GM12878 (cell line): ENCODE measurements around the gene ADCY2. TPM values are rescaled to one million over a fixed set of nuclear protein-coding genes. Genes with fewer than 3 reads are reported as not detected.

Experiments used
- ATAC-seq: fragments of 200-7000 bp; cut with Tn5 transposase; 3 replicates; pipeline ENCODE4 v1.9.1; 2020; ENCODE audit warnings: mild to moderate bottlenecking, moderate library complexity
- BruUV-seq: library from RNA; stranded (reverse); fragments of 400-500 nt; replicated peaks from 2 replicates; lab custom pipeline; 2021; lab: Mats Ljungman, UMichigan
- CTCF ChIA-PET: fragments of 300-600 bp; sonication (Branson Sonifier 250); formaldehyde crosslinking; extraction: SDS; loops from one replicate; lab custom pipeline; 2021; ENCODE audit warnings: inconsistent platforms; lab: Yijun Ruan, JAX
- POLR2A ChIA-PET: fragments of 350-600 bp; formaldehyde crosslinking; extraction: SDS; loops from one replicate; lab custom pipeline; 2021; ENCODE audit warnings: inconsistent platforms; lab: Charles Lee
- RAD21 ChIA-PET: fragments of 300-600 bp; sonication (Branson Sonifier 250); formaldehyde crosslinking; loops from one replicate; lab custom pipeline; 2023; ENCODE audit warnings: antibody characterized with exemption; ENCODE audit not compliant: unreplicated experiment; lab: Charles Lee
- SMC1A ChIA-PET: fragments of 300-600 bp; sonication (Branson Sonifier 250); formaldehyde crosslinking; loops from one replicate; lab custom pipeline; 2023; ENCODE audit not compliant: unreplicated experiment, uncharacterized antibody; lab: Charles Lee
- DNase-seq: peaks from one replicate; pipeline ENCODE4 v3.0.0-alpha.2; 2011; ENCODE audit warnings: low read depth, low spot score
- FAIRE-seq: peaks from 3 replicates; lab custom pipeline; 2011; peaks lifted over from hg19 to GRCh38; lab: Jason Lieb, UNC
- H2AFZ ChIP-seq: 2 replicates; pipeline ENCODE4 v1.6.0; 2011; ENCODE audit warnings: low read depth, low read length, control low read depth; ENCODE audit not compliant: control insufficient read depth
- H3K27ac ChIP-seq: 2 replicates; pipeline ENCODE4 v1.5.1; 2011; ENCODE audit warnings: control low read depth; ENCODE audit not compliant: control insufficient read depth, insufficient read depth
- H3K27me3 ChIP-seq, 2 experiments: replicated peaks in 1 of 2; 2 replicates each; pipeline versions ENCODE4 v1.6.0 to v1.6.1; 2011; ENCODE audit warnings: low read length in 1 of 2; ENCODE audit not compliant: control insufficient read depth in 2 of 2, insufficient read depth in 2 of 2
- H3K36me3 ChIP-seq, 2 experiments: 2 replicates each; pipeline ENCODE4 v1.5.1; 2011; ENCODE audit warnings: low read length in 1 of 2; ENCODE audit not compliant: control insufficient read depth in 2 of 2, insufficient read depth in 2 of 2
- H3K4me1 ChIP-seq: 2 replicates; pipeline ENCODE4 v1.6.1; 2011; ENCODE audit warnings: mild to moderate bottlenecking, low read length, moderate library complexity, mixed read lengths; ENCODE audit not compliant: control insufficient read depth, insufficient read depth
- H3K4me2 ChIP-seq: 2 replicates; pipeline ENCODE4 v1.6.0; 2011; ENCODE audit warnings: control low read depth; ENCODE audit not compliant: control insufficient read depth, insufficient read depth
- H3K4me3 ChIP-seq: fragments of 200-600 bp; sonication (generic); 2 replicates; pipeline ENCODE4 v1.5.1; 2016
- H3K79me2 ChIP-seq: 2 replicates; pipeline ENCODE4 v1.6.0; 2011; ENCODE audit warnings: low read length; ENCODE audit not compliant: control insufficient read depth, insufficient read depth
- H3K9ac ChIP-seq: 2 replicates; pipeline ENCODE4 v1.8.0; 2011; ENCODE audit warnings: low read length, control low read depth, mixed read lengths; ENCODE audit not compliant: control insufficient read depth, insufficient read depth
- H3K9me3 ChIP-seq: replicated peaks from 3 replicates; pipeline ENCODE4 v1.5.1; 2011; ENCODE audit warnings: mild to moderate bottlenecking, low read length; ENCODE audit not compliant: control insufficient read depth, insufficient read depth
- H4K20me1 ChIP-seq: 2 replicates; pipeline ENCODE4 v1.6.0; 2011; ENCODE audit not compliant: control insufficient read depth, insufficient read depth
- BACH1 ChIP-seq: fragments of 450-650 bp; IDR thresholded peaks from 2 replicates; pipeline ENCODE4 v1.6.1; 2017; ENCODE audit warnings: mild to moderate bottlenecking, borderline replicate concordance
- CBX3 ChIP-seq: fragments of 200-600 bp; sonication (generic); IDR thresholded peaks from 2 replicates; pipeline ENCODE4 v1.6.1; 2016; ENCODE audit warnings: low read depth, borderline replicate concordance
- CHD4 ChIP-seq: fragments of 200-600 bp; sonication (generic); IDR thresholded peaks from 2 replicates; pipeline ENCODE4 v1.6.1; 2016; ENCODE audit warnings: mild to moderate bottlenecking
- E2F4 ChIP-seq: IDR thresholded peaks from 2 replicates; pipeline ENCODE4 v1.6.1; 2012; ENCODE audit warnings: low read depth, low read length, improper control_type of control experiment
- ETV6 ChIP-seq, 2 experiments: fragments of 450-650 bp in 1 of 2; IDR thresholded peaks in 1 of 2; conservative IDR thresholded peaks in 1 of 2; 2 replicates each; pipeline ENCODE4 v1.6.1; 2014; ENCODE audit warnings: antibody characterized with exemption in 1 of 2, borderline replicate concordance in 1 of 2, low read depth in 1 of 2, mild to moderate bottlenecking in 1 of 2, moderate library complexity in 1 of 2
- GABPA ChIP-seq: IDR thresholded peaks from 2 replicates; pipeline ENCODE4 v1.6.1; 2014; ENCODE audit warnings: antibody characterized with exemption, low read depth, mild to moderate bottlenecking, inconsistent platforms
- IKZF2 ChIP-seq, 2 experiments: fragments of 450-650 bp; IDR thresholded peaks; 2 replicates each; pipeline ENCODE4 v1.6.1; 2017; ENCODE audit warnings: mild to moderate bottlenecking in 2 of 2, moderate library complexity in 2 of 2
- MEF2B ChIP-seq: fragments of 450-650 bp; IDR thresholded peaks from 2 replicates; pipeline ENCODE4 v1.6.1; 2018; ENCODE audit warnings: mild to moderate bottlenecking, moderate library complexity; ENCODE audit not compliant: partially characterized antibody, poor library complexity, severe bottlenecking
- RAD21 ChIP-seq: IDR thresholded peaks from 2 replicates; pipeline ENCODE4 v1.6.1; 2011; ENCODE audit warnings: mild to moderate bottlenecking, low read depth, low read length, moderate library complexity; ENCODE audit not compliant: insufficient read depth
- RBBP5 ChIP-seq: fragments of 200-600 bp; sonication (generic); conservative IDR thresholded peaks from 2 replicates; pipeline ENCODE4 v1.6.1; 2016
- RUNX3 ChIP-seq: IDR thresholded peaks from 2 replicates; pipeline ENCODE4 v1.6.1; 2012; ENCODE audit warnings: low read length, inconsistent platforms
- SUZ12 ChIP-seq: fragments of 200-600 bp; sonication (generic); IDR thresholded peaks from one replicate; pipeline ENCODE4 v1.6.1; 2018; ENCODE audit warnings: antibody characterized with exemption, mild to moderate bottlenecking; ENCODE audit not compliant: unreplicated experiment
- TAF1 ChIP-seq: IDR thresholded peaks from 2 replicates; pipeline ENCODE4 v1.6.1; 2011; ENCODE audit warnings: mild to moderate bottlenecking, low read depth, low read length, borderline replicate concordance
- TCF12 ChIP-seq: IDR thresholded peaks from 2 replicates; pipeline ENCODE4 v1.6.1; 2011; ENCODE audit warnings: low read depth, mild to moderate bottlenecking, low read length
- WRNIP1 ChIP-seq: IDR thresholded peaks from 2 replicates; pipeline ENCODE4 v1.6.1; 2011; ENCODE audit warnings: low read depth, low read length, improper control_type of control experiment, borderline replicate concordance
- WGBS: methylation state at CpG from one replicate; pipeline ENCODE4 v1.1.6; 2016; ENCODE audit warnings: low lambda C conversion rate; ENCODE audit not compliant: insufficient replicate concordance, insufficient coverage; ENCODE audit errors: missing lambda C conversion rate; 5-methylcytosine and 5-hydroxymethylcytosine counted together
- in situ Hi-C: fragments of 300-500 bp; cut with MboI; formaldehyde crosslinking; loops from 9 replicates; pipeline ENCODE4 v1.14.3; 2018; ENCODE audit warnings: mixed read lengths
- intact Hi-C: fragments of 100-400 bp; cut with micrococcal nuclease; formaldehyde crosslinking; loops from one replicate; pipeline ENCODE4 v1.14.2; 2022; ENCODE audit not compliant: unreplicated experiment
- polyA plus RNA-seq, 11 experiments: library from polyadenylated mRNA; depleted of rRNA in 4 of 11; unstranded in 6 of 11; stranded (reverse) in 5 of 11; fragments of >200 nt; fragmentation: Nextera tagmentation in 4 of 11; fragmentation: Illumina TruSeq in 1 of 11; extraction: Ambion mirVana in 4 of 11; extraction: Trizol in 1 of 11; gene quantifications; 1 replicate in 1 of 11; 2 replicates in 10 of 11; pipeline versions ENCODE4 v1.2.1 to v1.2.3, GENCODE V29; 2011 to 2016; ENCODE audit warnings: inconsistent platforms in 2 of 11, missing spikeins in 2 of 11, low read depth in 1 of 11
- total RNA-seq, 4 experiments: library from RNA; depleted of rRNA in 3 of 4; stranded (reverse); fragments of >200 nt in 3 of 4; fragmentation: Illumina TruSeq in 1 of 4; extraction: Trizol in 1 of 4; gene quantifications; 2 replicates each; pipeline versions ENCODE4 v1.2.1 to v1.2.3, GENCODE V29; 2013 to 2021

The ADCY2 gene
- total and polyA plus RNA-seq, 10 of the 15 experiments (the other 5 are each of a cell fraction or from before 2014, with no cell fraction given): 0.07 to 0.26 TPM; not detected in 8

- CTCF ChIA-PET: no interaction called here
- no peak overlapping the region for H2AFZ ChIP-seq
These were observed 82.5 kb downstream of the ADCY2 start for GRCh38 chr5:7478459-7478858.

GRCh38 chr5:7488734-7489133, 92.8 kb downstream of the ADCY2 start:
- no peaks in the 10 kb centered on the region for H3K4me1 ChIP-seq
- no peaks in the 10 kb centered on the region for H3K36me3 ChIP-seq
- no peak for TF ChIP-seq ETV6 (conservative IDR thresholded peaks at IDR 0.05 in 1 of 2, IDR thresholded peaks at IDR 0.05 in 1 of 2; ENCODE audit: borderline replicate concordance in 1 of 2, low read depth in 1 of 2)
- TF ChIP-seq RAD21: no peak
- no peak for TF ChIP-seq CBX3
- TF ChIP-seq GABPA: no peak
- no peak for TF ChIP-seq MEF2B
- no peak for TF ChIP-seq CHD4
- TF ChIP-seq TCF12: no peak
- TF ChIP-seq WRNIP1: no peak
- SMC1A ChIA-PET: no interaction called here
- CTCF ChIA-PET: no interaction called here
- in situ Hi-C loops (no loop called here), intact Hi-C loops (no loop called here)
- POLR2A ChIA-PET: no interaction called here
- 4% methylated on average over 7 of the region's 7 CpGs for WGBS
- H3K4me3 ChIP-seq: no peak overlapping the region
- H3K9ac ChIP-seq: no peak overlapping the region
- no peak overlapping the region for H2AFZ ChIP-seq
- no TSS peak for BruUV-seq
- no peaks in the 10 kb centered on the region for H3K27me3 ChIP-seq
- H3K79me2 ChIP-seq: no peaks in the 10 kb centered on the region
- no peaks in the 10 kb centered on the region for H4K20me1 ChIP-seq
- no peak overlapping the region for H3K27ac ChIP-seq
- H3K9me3 ChIP-seq: no peaks in the 10 kb centered on the region
- FAIRE-seq (no peak), ATAC-seq (no peak), DNase-seq (no peak)
- H3K4me2 ChIP-seq: no peak overlapping the region
- RAD21 ChIA-PET: no interaction called here

More at GRCh38 chr5:7478459-7478858, 82.5 kb downstream of the ADCY2 start:
- no peak overlapping the region for H3K9ac ChIP-seq
- no peaks in the 10 kb centered on the region for H3K4me1 ChIP-seq
- H3K27ac ChIP-seq: no peak overlapping the region
- SMC1A ChIA-PET: no interaction called here
- FAIRE-seq: no peak
- in situ Hi-C loops (no loop called here), intact Hi-C loops (no loop called here)
- no peak overlapping the region for H3K4me3 ChIP-seq
- no peaks in the 10 kb centered on the region for H3K27me3 ChIP-seq
- POLR2A ChIA-PET: no interaction called here
- no peak for ATAC-seq
- H3K4me2 ChIP-seq: no peak overlapping the region
- no peak for DNase-seq
- H3K9me3 ChIP-seq: no peaks in the 10 kb centered on the region; the same call in 2 of the 3 replicates
- RAD21 ChIA-PET: no interaction called here
- no peaks in the 10 kb centered on the region for H3K79me2 ChIP-seq
- WGBS: 75% methylated on average over 1 of the region's 1 CpG
- no peak for TF ChIP-seq RAD21
- no peak for TF ChIP-seq RUNX3
- no peak for TF ChIP-seq RBBP5
- no peak for TF ChIP-seq E2F4
- TF ChIP-seq BACH1: no peak
- TF ChIP-seq TAF1: no peak
- TF ChIP-seq SUZ12: no peak
- TF ChIP-seq IKZF2 (IDR thresholded peaks at IDR 0.05): no peak
- TF ChIP-seq TCF12: no peak
- no peaks in the 10 kb centered on the region for H3K36me3 ChIP-seq
- no TSS peak for BruUV-seq
- no peaks in the 10 kb centered on the region for H4K20me1 ChIP-seq
